ENCODE data around the gene SPATA9.

DNA sequence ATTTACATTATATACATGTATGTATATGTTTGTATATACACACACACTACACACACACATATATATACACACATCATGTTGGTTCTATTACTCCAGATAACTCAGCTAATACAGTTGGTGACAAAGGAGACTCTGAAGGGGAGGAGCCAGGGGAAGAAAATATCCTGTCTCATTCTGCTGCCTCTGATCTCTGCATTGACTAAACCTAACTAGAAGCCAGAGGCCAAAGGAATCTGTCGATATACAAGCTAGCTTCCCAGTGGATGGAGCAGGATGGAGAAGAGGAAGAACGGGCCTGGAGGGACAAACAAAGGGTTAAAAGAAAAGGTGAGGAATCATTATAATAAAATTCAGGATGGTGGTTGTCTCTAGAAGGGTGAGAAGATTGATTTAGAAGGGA lies 34.6 kb upstream of the SPATA9 start:
- TF ChIP-seq POLR2AphosphoS5 (IDR thresholded peaks at IDR 0.05; ENCODE audit: low read depth, low read length) (no peak), POLR2A (IDR thresholded peaks at IDR 0.05; ENCODE audit: low read depth, low read length) (no peak), TAF1 (IDR thresholded peaks at IDR 0.05; ENCODE audit: borderline replicate concordance, low read depth, low read length) (no peak)
